Activated naive CD4-positive, alpha-beta T cell treated with anti-CD3 and anti-CD28 coated beads, Interleukin-2, amount 50 U/mL, for 16 hours (primary cell): Measurements from ENCODE around the gene SRMS.
"Not testable (repeated sequence)": the region's sequence is repeated elsewhere in the genome, so short reads cannot be mapped to it uniquely, and the experiment has no call there.

Experiments used
- DNase-seq: peaks from one replicate; pipeline ENCODE4 v3.0.0-alpha.2; 2020

SRMS gene

DNA sequence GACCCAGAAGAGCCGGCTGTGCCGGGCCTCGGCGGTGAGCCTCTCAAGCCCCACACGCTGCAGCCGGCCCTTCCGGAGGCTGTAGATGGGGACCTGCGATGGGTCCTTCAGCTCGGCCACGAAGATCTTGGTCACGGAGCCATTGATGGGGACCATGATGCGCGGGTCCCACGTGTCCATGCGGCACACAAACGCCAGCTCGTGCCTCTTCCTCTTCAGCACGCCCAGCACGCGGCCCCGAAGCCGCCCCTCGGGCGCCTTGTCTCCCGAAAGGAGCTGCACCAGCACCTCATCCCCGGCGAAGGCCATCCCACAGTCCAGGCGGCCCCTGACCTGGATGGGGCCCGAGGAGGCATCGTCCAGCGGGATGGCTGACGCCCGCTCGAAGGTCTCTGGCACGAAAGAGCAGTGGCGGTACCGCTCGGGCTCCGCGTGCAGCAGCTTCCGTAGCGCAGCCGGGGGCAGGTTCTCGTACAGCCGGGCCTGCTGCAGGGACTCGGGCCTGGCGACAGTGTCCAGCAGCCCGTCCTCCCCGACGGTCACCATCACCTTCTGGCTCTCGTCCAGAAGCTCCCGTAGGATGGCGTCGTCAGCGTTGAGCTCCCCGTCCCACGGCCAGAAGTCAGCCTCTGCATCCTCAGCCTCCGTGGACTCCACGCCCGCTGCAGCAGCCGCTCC lies 17.6 kb upstream of the SRMS start:
- no peak for DNase-seq

DNA sequence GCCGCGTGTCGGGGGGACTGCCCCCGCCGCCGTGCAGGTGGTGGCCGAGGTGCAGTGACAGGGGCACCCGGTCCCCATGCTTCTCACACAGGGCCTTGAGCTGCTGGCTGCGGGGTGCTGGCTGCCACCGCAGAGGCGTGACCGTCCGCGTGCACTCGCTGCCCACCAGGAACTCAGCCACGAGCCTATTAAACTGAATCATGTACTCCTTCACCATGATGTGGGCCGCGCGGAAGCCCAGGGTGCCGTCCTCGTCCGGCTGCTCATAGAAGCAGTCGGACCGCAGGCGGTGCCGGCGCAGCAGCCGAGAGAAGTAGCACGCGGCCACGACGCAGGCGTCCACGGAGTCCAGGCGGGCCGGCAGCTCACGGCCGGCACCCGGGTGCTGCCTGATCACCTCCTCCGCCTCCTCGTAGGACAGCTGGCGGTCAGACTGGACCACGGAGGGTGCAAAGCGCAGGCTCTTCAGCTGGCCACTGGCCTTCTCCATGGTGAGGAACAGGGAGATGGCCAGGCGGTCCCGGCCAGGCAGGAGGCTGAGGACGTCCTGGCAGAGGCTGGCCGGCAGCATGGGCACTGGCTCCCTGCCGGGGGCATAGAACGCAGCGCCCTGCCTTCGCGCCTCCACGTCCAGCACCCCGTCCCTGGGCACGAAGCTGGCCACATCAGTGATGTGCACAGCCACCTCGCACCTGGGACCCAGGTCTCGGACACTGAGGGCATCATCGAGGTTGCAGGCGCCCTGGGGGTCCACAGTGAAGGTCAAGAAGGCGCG lies 16.7 kb upstream of the SRMS start:
- DNase-seq, result no peak

- DNase-seq, result no peak
Observed at GRCh38 chr20:63563225-63563935, 15.8 kb upstream of the SRMS start.

DNA sequence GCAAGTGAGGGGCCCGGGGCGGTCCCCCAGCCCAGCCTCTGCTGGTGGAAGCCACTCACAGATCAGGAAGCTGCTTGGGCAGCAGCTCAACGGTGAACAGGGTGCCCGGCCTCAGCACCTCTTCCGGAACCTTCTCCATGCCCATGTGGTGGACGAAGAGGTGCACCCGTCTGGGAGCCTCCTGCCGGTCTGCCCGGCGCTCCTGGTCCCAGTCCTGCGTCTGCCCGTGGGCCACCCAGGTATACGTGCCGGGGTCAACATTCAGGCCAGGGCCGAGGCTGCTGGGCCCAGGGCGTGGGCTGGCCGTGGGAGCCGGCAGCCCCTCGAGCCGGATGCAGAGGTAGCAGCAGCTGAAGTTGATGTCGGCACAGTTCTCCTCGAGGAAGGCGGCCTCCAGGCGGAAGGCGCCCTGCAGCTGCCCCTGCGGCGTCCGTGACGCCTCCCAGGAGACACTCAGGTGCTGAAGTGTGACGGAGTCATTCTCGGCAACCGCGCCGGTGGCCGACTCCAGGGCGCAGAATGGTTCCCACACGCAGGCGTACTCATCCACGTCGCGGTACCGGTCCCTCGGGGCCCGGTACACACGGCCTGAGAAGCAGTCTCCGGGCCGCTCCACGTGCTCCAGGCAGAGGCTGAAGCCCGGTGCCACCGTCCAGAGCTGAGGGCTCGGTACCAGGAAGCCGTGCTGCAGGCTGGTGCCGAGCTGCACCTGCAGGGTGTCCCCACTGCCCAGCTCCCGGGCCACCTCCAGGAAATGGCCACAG lies 15.1 kb upstream of the SRMS start:
- no peak for DNase-seq

- no peak for DNase-seq
Observed at GRCh38 chr20:63561624-63562396, 14.3 kb upstream of the SRMS start.

GRCh38 chr20:63560856-63561609 lies 13.5 kb upstream of the SRMS start:
- no peak for DNase-seq

DNA sequence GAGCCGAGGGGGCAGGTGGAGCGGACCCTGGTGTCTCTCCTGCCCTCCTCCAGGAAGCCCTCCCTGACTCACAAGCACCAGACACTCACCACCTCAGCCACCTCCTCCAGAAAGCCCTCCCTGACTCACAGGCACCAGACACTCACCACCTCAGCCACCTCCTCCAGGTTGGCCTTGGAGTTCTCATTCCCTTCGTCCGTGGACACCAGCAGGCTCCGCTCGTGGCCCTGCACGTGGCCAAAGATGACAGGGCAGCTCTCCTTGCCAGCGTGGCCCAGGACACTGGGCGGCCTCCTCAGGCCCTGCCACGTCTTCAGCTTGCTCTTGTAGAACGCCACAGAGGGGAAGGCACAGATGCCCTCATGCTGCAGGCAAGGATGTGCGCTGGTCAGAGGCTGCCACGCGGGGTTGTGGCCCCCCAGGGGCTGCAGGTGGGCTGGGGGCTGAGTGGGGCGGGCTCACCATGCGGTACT lies 12.8 kb upstream of the SRMS start:
- no peak for DNase-seq

- DNase-seq, result not testable (repeated sequence)
Observed at GRCh38 chr20:63559485-63560332, 12.2 kb upstream of the SRMS start.

- no peak for DNase-seq
Observed at GRCh38 chr20:63558804-63559484, 11.4 kb upstream of the SRMS start.

DNA sequence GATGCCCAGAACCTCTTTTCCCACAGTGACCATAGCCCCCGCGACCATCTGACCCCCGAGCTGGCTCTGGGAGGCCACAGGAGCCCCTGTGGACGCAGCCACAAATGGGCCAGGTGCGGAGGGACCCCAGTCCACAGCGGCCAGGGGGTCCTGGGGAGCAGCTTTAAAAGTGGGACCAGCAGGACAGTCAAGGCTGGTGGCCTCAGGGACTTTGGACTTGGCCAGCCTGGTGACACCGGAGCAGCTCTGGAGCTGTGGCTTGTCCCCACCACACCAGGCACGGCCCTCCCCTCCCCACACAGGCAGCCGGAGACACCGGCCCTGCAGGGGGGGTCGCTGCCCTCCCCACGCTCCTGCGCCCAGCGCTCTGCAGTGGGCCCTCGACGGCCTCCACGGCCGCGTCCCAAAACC lies 9.9 kb upstream of the SRMS start:
- DNase-seq, result no peak

GRCh38 chr20:63556873-63557478 lies 9.4 kb upstream of the SRMS start:
- DNase-seq, result no peak

GRCh38 chr20:63555661-63556381 lies 8.3 kb upstream of the SRMS start:
- no peak for DNase-seq

DNA sequence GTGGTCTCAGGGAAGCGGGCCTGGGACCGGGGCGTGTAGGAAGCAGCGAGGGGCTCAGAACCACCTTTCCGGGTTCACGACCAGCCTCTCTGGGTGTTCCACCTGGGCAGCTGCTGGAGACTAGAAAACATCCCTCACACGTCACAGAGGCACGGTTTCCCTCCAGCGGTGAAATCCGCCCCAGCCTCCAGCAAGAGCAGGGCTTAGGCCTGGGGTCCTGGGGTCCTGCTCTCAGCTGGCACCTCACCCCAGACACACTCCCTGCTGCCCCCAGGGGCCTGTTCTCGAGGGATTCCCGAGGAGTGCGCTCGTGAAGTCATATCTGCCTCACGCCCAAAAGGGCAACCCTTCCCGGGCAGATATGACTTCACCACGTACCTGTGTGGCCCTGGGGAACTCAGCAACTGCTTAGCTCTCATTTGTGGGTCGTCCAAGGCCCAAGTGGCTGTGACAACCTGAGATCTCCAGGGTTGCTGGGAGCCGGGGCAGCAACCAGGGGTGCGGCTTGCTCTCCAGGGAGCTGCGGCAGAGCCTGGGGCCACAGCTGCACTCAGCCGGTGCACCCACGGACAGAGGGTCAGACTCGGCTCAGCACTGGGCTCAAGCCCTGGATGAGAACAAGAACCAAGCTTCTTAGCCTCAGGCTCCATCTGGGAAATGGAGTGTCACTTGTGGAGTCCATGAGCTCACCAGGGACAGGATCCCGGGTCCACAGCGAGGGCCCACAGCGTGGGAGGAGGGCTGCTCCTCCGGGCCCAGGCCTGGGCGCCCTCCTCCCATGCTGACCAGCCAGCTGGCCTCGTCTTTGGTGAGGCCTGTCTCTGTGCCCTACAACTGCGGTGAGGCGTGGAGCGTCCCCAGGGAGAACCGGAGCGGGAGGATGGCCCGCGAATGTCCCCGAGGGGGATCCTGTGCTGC lies 7.1 kb upstream of the SRMS start:
- no peak for DNase-seq

DNA sequence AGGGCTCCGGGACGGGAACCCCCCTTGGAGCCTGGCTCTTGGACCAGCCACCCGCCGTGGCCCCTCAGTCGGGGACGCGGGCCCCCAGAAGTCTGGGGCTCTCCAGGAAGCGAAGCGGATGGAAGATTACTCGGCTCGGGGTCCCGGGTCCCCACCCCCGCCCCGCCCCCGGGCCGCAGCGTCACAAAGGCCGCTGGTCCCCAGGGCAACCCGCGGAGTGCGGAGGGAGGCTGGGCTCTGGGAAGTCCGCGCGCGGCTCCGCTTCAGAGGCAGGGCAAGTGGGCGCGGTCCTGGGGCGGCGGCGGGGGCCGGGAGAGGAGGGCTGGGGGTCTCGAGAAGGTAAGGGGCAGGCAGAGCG lies 6.4 kb upstream of the SRMS start, which contains the start of gene FNDC11:
FNDC11 (plus strand) TSS at position 227 of the 358 bp plus-strand sequence. CDS start 1,505 bp downstream, outside the sequence.
- DNase-seq, result peak; percentile 40

DNA sequence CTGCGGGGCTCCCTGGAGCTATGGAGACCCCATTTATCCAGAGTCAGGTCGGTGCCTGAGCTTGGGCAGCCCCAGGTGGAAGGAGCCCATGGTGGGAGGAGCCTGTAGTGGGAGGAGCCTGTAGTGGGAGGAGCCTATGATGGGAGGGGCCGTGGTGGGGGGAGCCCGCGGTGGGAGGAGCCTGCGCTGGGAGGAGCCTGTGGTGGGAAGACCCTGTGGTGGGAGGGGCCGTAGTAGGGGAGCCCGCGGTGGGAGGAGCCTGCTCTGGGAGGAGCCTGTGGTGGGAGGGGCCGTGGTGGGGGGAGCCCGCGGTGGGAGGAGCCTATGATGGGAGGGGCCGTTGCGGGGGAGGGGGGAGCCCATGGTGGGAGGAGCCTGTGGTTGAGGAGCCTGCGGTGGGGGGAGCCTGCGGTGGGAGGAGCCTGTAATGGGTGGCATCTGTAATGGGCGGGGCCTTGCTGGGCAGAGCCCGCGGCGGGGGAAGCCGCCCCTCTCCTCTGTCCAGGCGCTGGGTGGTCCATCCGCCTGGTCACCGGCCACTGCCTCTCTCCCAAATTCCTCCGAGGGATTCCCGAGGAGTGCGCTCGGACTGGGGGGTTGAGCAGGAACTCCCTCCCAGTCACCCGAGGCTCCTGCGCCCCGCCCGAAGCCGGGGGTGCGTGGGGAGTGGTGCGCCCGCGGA lies 5.8 kb upstream of the SRMS start:
- DNase-seq, result peak; percentile 86

GRCh38 chr20:63552481-63553249 lies 5.1 kb upstream of the SRMS start:
- DNase-seq, result peak; percentile 24
